HG02571 (cell line): ENCODE results near the gene AGGF1.
"Not testable (repeated sequence)": the region's sequence is repeated elsewhere in the genome, so short reads cannot be mapped to it uniquely, and the experiment has no call there.

Experiments used
- ATAC-seq: cut with Tn5 transposase; IDR thresholded peaks from one replicate; pipeline ENCODE4 v1.9.1; 2021; ENCODE audit warnings: mild to moderate bottlenecking, moderate library complexity; ENCODE audit not compliant: unreplicated experiment

The AGGF1 gene

GRCh38 chr5:77024490-77024889, 5.7 kb upstream of the AGGF1 start:
- no peak for ATAC-seq

- no peak for ATAC-seq
Observed at GRCh38 chr5:77028631-77029375, 1.4 kb upstream of the AGGF1 start.

GRCh38 chr5:77029376-77029885, 773 bp upstream of the AGGF1 start:
- ATAC-seq: no peak

- ATAC-seq: no peak
Observed at GRCh38 chr5:77031891-77032290, 1.7 kb downstream of the AGGF1 start.

- no peak for ATAC-seq
Observed at GRCh38 chr5:77032635-77033034, 2.4 kb downstream of the AGGF1 start.

GRCh38 chr5:77033338-77033737, 3.1 kb downstream of the AGGF1 start:
- no peak for ATAC-seq

GRCh38 chr5:77035950-77036349, 5.7 kb downstream of the AGGF1 start:
- no peak for ATAC-seq

- ATAC-seq: no peak
Observed at GRCh38 chr5:77046416-77047073, 16.3 kb downstream of the AGGF1 start.

GRCh38 chr5:77064040-77064439, 33.8 kb downstream of the AGGF1 start:
- ATAC-seq: no peak

- ATAC-seq: no peak
Observed at GRCh38 chr5:77065256-77065655, 35.1 kb downstream of the AGGF1 start.

- ATAC-seq: no peak
Observed at GRCh38 chr5:77066184-77066583, 36.0 kb downstream of the AGGF1 start.

- ATAC-seq: no peak
Observed at GRCh38 chr5:77066823-77067442, 36.7 kb downstream of the AGGF1 start.

GRCh38 chr5:77073667-77074066, 43.5 kb downstream of the AGGF1 start:
- ATAC-seq: no peak

- no peak for ATAC-seq
Observed at GRCh38 chr5:77074745-77075144, 44.5 kb downstream of the AGGF1 start.

- ATAC-seq: peak; percentile 71
Observed at GRCh38 chr5:77076961-77077828, 47.0 kb downstream of the AGGF1 start.

- no peak for ATAC-seq
Observed at GRCh38 chr5:77077829-77078176, 47.6 kb downstream of the AGGF1 start.

GRCh38 chr5:77080479-77080878, 50.3 kb downstream of the AGGF1 start:
- not testable (repeated sequence) for ATAC-seq

GRCh38 chr5:77080905-77081304, 50.7 kb downstream of the AGGF1 start:
- no peak for ATAC-seq

GRCh38 chr5:77082280-77082679, 52.1 kb downstream of the AGGF1 start:
- no peak for ATAC-seq

- no peak for ATAC-seq
Observed at GRCh38 chr5:77083088-77083487, 52.9 kb downstream of the AGGF1 start.

- ATAC-seq: no peak
Observed at GRCh38 chr5:77086368-77086688, 56.1 kb downstream of the AGGF1 start.
